ENCODE data around the gene MSANTD2. TPM values are rescaled to one million over a fixed set of nuclear protein-coding genes. Genes with fewer than 3 reads are reported as not detected.

Gene MSANTD2
- total and polyA plus RNA-seq, 9 of the 15 experiments (the other 6 are each of a cell fraction or from before 2014, with no cell fraction given) = 1.3 to 9.9 (median 5.3) TPM

DNA sequence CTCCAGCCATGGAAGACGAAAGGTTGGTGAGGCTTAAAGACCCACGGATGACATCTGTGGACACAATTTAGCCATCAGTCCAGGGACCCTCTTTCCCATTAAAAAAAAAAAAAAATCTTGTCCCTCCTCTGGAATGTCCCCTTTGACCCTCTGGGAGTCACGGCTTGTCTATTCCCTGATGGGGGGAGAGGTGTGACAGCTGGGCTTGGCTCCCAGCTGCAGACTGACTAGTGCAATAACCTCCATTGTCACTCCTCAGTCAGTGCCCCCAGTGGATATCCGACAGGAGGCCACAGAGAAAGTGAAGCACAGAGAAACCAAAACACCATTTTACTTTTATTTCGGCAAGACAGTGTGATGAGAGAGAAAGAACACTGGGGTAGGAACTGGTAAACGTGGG, 45.5 kb downstream of the MSANTD2 start:
- in situ Hi-C loops (cut with MboI) (no loop called here), intact Hi-C loops (cut with micrococcal nuclease) (no loop called here)
- no TSS peak for BruUV-seq (replicated peaks)
- ATAC-seq (no peak), DNase-seq (ENCODE audit: extremely low read depth in 1 of 4, low spot score in 3 of 4) (no peak), FAIRE-seq (no peak)
- Histone ChIP-seq H3K36me3 (ENCODE audit: control insufficient read depth, insufficient read depth, low read length) (no peaks in the 10 kb centered on the region), H3K79me2 (ENCODE audit: control insufficient read depth, insufficient read depth, low read length) (no peaks in the 10 kb centered on the region), H2AFZ (ENCODE audit: low read depth, low read length) (no peak overlapping the region), H3K9me3 (replicated peaks; ENCODE audit: control insufficient read depth, insufficient read depth, low read depth, low read length) (no peaks in the 10 kb centered on the region), H3K9me1 (ENCODE audit: control insufficient read depth, insufficient read depth, low read length) (no peaks in the 10 kb centered on the region), H3K9ac (ENCODE audit: insufficient read depth in 1 of 2, low read depth in 2 of 2, low read length in 2 of 2) (no peak overlapping the region), H3K4me3 (no peak overlapping the region), H3K4me2 (ENCODE audit: insufficient read depth, low read length) (no peak overlapping the region), H4K20me1 (replicated peaks; ENCODE audit: control insufficient read depth, insufficient read depth, low read length) (no peaks in the 10 kb centered on the region), H3K4me1 (replicated peaks in 1 of 2; ENCODE audit: control insufficient read depth in 2 of 2, insufficient read depth in 2 of 2, low read length in 2 of 2) (peaks cover 11 to 30% of the 10 kb centered on the region in 2 experiments; a peak in 4 of 5 replicates), H3K27ac (ENCODE audit: extremely low read depth, low read depth, low read length) (no peak overlapping the region), H3K27me3 (ENCODE audit: control insufficient read depth in 2 of 2, insufficient read depth in 2 of 2, low read length in 2 of 2) (peaks cover 6 to 65% of the 10 kb centered on the region in 2 experiments; a peak in 4 of 5 replicates)
- 22% methylated on average over 6 of the region's 6 CpGs for WGBS (ENCODE audit: insufficient coverage, low coverage, missing lambda C conversion rate)
- ChIA-PET POLR2A (no interaction called here), CTCF (ENCODE audit: low intra/inter-chr PET ratio) (no interaction called here)
- no peak for TF ChIP-seq ZNF282 (CRISPR knock-in tag; IDR thresholded peaks at IDR 0.05)
- no peak for TF ChIP-seq TEAD1 (CRISPR knock-in tag; IDR thresholded peaks at IDR 0.05)
- no peak for TF ChIP-seq PHTF2 (CRISPR knock-in tag; IDR thresholded peaks at IDR 0.05)
- TF ChIP-seq, protein P1, sequence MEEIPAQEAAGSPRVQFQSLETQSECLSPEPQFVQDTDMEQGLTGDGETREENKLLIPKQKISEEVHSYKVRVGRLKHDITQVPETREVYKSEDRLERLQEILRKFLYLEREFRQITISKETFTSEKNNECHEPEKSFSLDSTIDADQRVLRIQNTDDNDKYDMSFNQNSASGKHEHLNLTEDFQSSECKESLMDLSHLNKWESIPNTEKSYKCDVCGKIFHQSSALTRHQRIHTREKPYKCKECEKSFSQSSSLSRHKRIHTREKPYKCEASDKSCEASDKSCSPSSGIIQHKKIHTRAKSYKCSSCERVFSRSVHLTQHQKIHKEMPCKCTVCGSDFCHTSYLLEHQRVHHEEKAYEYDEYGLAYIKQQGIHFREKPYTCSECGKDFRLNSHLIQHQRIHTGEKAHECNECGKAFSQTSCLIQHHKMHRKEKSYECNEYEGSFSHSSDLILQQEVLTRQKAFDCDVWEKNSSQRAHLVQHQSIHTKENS (CRISPR knock-in tag; IDR thresholded peaks at IDR 0.05) = no peak
- TF ChIP-seq GTF2A2 (tag; IDR thresholded peaks at IDR 0.05) = no peak
- TF ChIP-seq, protein P2, sequence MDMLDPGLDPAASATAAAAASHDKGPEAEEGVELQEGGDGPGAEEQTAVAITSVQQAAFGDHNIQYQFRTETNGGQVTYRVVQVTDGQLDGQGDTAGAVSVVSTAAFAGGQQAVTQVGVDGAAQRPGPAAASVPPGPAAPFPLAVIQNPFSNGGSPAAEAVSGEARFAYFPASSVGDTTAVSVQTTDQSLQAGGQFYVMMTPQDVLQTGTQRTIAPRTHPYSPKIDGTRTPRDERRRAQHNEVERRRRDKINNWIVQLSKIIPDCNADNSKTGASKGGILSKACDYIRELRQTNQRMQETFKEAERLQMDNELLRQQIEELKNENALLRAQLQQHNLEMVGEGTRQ (CRISPR knock-in tag; IDR thresholded peaks at IDR 0.05) = no peak
- TF ChIP-seq ZNF764 (CRISPR knock-in tag; IDR thresholded peaks at IDR 0.05; ENCODE audit: low read depth) = no peak
- TF ChIP-seq, protein P3, sequence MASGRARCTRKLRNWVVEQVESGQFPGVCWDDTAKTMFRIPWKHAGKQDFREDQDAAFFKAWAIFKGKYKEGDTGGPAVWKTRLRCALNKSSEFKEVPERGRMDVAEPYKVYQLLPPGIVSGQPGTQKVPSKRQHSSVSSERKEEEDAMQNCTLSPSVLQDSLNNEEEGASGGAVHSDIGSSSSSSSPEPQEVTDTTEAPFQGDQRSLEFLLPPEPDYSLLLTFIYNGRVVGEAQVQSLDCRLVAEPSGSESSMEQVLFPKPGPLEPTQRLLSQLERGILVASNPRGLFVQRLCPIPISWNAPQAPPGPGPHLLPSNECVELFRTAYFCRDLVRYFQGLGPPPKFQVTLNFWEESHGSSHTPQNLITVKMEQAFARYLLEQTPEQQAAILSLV (tag; IDR thresholded peaks at IDR 0.05) = no peak
- no peak for TF ChIP-seq ZNF239 (CRISPR knock-in tag; IDR thresholded peaks at IDR 0.05)
- TF ChIP-seq, protein P4, sequence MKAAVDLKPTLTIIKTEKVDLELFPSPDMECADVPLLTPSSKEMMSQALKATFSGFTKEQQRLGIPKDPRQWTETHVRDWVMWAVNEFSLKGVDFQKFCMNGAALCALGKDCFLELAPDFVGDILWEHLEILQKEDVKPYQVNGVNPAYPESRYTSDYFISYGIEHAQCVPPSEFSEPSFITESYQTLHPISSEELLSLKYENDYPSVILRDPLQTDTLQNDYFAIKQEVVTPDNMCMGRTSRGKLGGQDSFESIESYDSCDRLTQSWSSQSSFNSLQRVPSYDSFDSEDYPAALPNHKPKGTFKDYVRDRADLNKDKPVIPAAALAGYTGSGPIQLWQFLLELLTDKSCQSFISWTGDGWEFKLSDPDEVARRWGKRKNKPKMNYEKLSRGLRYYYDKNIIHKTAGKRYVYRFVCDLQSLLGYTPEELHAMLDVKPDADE (conservative IDR thresholded peaks at IDR 0.05; ENCODE audit: control insufficient read depth, low read depth, low read length) = no peak
- TF ChIP-seq, protein P5, sequence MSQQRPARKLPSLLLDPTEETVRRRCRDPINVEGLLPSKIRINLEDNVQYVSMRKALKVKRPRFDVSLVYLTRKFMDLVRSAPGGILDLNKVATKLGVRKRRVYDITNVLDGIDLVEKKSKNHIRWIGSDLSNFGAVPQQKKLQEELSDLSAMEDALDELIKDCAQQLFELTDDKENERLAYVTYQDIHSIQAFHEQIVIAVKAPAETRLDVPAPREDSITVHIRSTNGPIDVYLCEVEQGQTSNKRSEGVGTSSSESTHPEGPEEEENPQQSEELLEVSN (IDR thresholded peaks at IDR 0.05; ENCODE audit: borderline replicate concordance in 1 of 2, extremely low read depth in 1 of 2, insufficient read depth in 1 of 2, insufficient read length in 1 of 2, low read depth in 1 of 2, low read length in 1 of 2, poor library complexity in 1 of 2, severe bottlenecking in 1 of 2) = no peak
- no peak for TF ChIP-seq RHOXF2B (CRISPR knock-in tag; conservative IDR thresholded peaks at IDR 0.05)
- no peak for TF ChIP-seq NCOA6 (IDR thresholded peaks at IDR 0.05)
- no peak for TF ChIP-seq ZNF133 (CRISPR knock-in tag; IDR thresholded peaks at IDR 0.05)
- no peak for TF ChIP-seq POU5F1 (IDR thresholded peaks at IDR 0.05; ENCODE audit: borderline replicate concordance, low read depth, low read length, partially characterized antibody)
- TF ChIP-seq, protein P6, sequence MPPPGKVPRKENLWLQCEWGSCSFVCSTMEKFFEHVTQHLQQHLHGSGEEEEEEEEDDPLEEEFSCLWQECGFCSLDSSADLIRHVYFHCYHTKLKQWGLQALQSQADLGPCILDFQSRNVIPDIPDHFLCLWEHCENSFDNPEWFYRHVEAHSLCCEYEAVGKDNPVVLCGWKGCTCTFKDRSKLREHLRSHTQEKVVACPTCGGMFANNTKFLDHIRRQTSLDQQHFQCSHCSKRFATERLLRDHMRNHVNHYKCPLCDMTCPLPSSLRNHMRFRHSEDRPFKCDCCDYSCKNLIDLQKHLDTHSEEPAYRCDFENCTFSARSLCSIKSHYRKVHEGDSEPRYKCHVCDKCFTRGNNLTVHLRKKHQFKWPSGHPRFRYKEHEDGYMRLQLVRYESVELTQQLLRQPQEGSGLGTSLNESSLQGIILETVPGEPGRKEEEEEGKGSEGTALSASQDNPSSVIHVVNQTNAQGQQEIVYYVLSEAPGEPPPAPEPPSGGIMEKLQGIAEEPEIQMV (tag; conservative IDR thresholded peaks at IDR 0.05; ENCODE audit: low read depth) = no peak
